Psoas muscle (tissue), 8 donors: ENCODE data around the gene TFB2M. TPM values are rescaled to one million over a fixed set of nuclear protein-coding genes. Genes with fewer than 3 reads are reported as not detected.
A peak's percentile ranks its signal among the peaks of the same experiment; 100 is the strongest.

Source experiments
- ATAC-seq, 4 donors: fragments of 200-7000 bp; cut with Tn5 transposase; one replicate each; pipeline ENCODE4 v1.9.1; 2020; ENCODE audit warnings: moderate library complexity in 3 of 4, mild to moderate bottlenecking in 2 of 4
- DNase-seq, 2 donors: peaks; one replicate each; pipeline ENCODE4 v3.0.0-alpha.2; 2020
- H3K27ac ChIP-seq: fragments of 200-600 bp; one replicate; pipeline ENCODE4 v1.8.0; 2022
- H3K27me3 ChIP-seq, 3 donors: fragments of 200-600 bp in 1 of 3; one replicate each; pipeline versions ENCODE4 v1.6.1 to v1.8.0; 2013 to 2022; ENCODE audit warnings: low read length in 2 of 3, mild to moderate bottlenecking in 2 of 3, moderate library complexity in 1 of 3; ENCODE audit not compliant: insufficient read depth in 3 of 3
- H3K36me3 ChIP-seq, 2 donors: fragments of 200-600 bp in 1 of 2; one replicate each; pipeline versions ENCODE4 v1.6.1 to v1.8.0; 2013 to 2022; ENCODE audit warnings: low read depth in 1 of 2, mild to moderate bottlenecking in 1 of 2, moderate library complexity in 1 of 2; ENCODE audit not compliant: insufficient read depth in 1 of 2
- H3K4me1 ChIP-seq: fragments of 200-600 bp; one replicate; pipeline ENCODE4 v1.8.0; 2022
- H3K4me3 ChIP-seq: fragments of 200-600 bp; one replicate; pipeline ENCODE4 v1.8.0; 2022; ENCODE audit warnings: mild to moderate bottlenecking
- H3K9me3 ChIP-seq: fragments of 200-600 bp; one replicate; pipeline ENCODE4 v1.8.0; 2022
- WGBS, 3 donors: extraction: QIAGEN DNeasy Blood & Tissue Kit; methylation state at CpG; one replicate each; pipeline versions ENCODE4 v1.1.6 to v1.1.7; 2013; 5-methylcytosine and 5-hydroxymethylcytosine counted together
- intact Hi-C, 2 donors: fragments of 100-400 bp; cut with DNase I; formaldehyde crosslinking; loops; one replicate each; pipeline versions ENCODE4 v1.11.0 to v1.14.2; 2022
- long read RNA-seq, 2 donors: library from polyadenylated mRNA; unstranded; transcript quantifications; one replicate each; pipeline ENCODE4 v2.0.0, GENCODE V29; 2021
- polyA plus RNA-seq, 3 donors: library from polyadenylated mRNA; stranded (reverse); fragments of 200-250 nt; gene quantifications; one replicate each; pipeline ENCODE4 v1.2.3, GENCODE V29; 2013
- total RNA-seq, 4 donors: library from RNA; stranded (reverse); fragmentation: NEBNext Ultra II Directional in 2 of 4; extraction: Animal tissue kit (Norgen Biotek cat#: 25700) in 2 of 4; gene quantifications; one replicate each; pipeline versions ENCODE4 v1.2.1 to v1.2.4, GENCODE V29; 2021 to 2023
- TF ChIP-seq, protein P1 (sequence below): fragments of 200-600 bp; IDR thresholded peaks from one replicate; pipeline ENCODE4 v1.8.0; 2022; ENCODE audit warnings: antibody characterized with exemption
- donor health status: healthy with polysubstance abuse.
- donor health status: DM: no; HTN: no; CAD: no; lungs with moderate emphysema.
- donor health status: Bipolar disorder and iron deficiency.
- donor health status: healthy.
- donor health status: DM: yes; HTN: yes; CAD: no.
- donor health status: DM: no; HTN: no; CAD: no.
- donor health status: DM: no; HTN: no; CAD: no.
- donor health status: DM: yes; HTN: yes; CAD: no.

TFB2M gene, protein sequence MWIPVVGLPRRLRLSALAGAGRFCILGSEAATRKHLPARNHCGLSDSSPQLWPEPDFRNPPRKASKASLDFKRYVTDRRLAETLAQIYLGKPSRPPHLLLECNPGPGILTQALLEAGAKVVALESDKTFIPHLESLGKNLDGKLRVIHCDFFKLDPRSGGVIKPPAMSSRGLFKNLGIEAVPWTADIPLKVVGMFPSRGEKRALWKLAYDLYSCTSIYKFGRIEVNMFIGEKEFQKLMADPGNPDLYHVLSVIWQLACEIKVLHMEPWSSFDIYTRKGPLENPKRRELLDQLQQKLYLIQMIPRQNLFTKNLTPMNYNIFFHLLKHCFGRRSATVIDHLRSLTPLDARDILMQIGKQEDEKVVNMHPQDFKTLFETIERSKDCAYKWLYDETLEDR
- total RNA-seq (10 to 100 TPM; 12.8 to 19.3 (median 15.0) TPM), polyA plus RNA-seq (10 to 100 TPM; 20.1 to 39.0 (median 23.2) TPM)
- long read RNA-seq, donor 1, transcript TFB2M-201 (8 exons, 1,848 nt): major isoform, 11 of 14 reads
- long read RNA-seq, donor 1, partial matches to known transcripts: 1 of 14 reads
- long read RNA-seq, donor 1, other reads (novel, unspliced or antisense): 2 of 14 reads
- long read RNA-seq, donor 2, transcript TFB2M-201 (8 exons, 1,848 nt): major isoform, 41 of 64 reads
- long read RNA-seq, donor 2, partial matches to known transcripts: 2 of 64 reads
- long read RNA-seq, donor 2, other reads (novel, unspliced or antisense): 21 of 64 reads

DNA sequence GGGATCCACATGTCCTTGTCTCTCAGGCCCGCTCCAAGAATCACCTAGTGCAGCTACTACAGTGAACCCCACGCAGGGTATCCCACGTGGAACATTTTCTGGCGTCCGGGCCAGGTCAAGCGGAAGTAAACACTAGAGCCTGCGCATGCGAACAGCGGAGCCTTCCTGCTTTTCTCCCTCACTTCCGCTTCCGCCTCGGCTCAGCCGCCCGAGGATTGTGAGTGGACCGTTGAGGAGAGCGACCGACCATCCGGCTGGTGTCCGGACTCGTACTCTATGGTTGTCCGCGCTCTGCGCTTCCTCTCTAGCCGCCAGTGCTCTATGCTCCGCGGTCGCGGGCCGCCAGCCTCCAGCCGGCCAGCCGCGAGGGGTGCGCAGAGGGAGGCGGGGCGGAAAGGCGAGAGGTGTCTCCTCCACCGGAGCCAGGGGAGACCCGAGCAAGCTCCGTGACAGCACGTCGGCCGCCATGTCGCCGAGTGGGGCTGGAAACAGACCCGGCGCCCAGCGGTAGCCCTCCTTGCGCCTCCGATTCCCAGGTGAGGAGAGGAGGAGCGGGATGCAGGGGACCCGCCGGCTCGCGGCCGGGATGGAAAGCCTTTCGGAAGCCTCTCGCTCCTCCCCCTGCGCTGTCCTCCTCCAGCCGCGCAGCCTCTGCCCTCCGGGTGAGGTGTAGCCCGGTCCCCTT is at the start of gene TFB2M, which contains the start of gene CNST:
Gene TFB2M, minus strand, starts transcription at position 134 of the 685 bp plus-strand sequence. Its CDS starts 123 bp downstream, at position 11.
Gene CNST, plus strand, starts transcription at position 329 of the 685 bp plus-strand sequence. CDS start 25,107 bp downstream, outside the sequence.
- H3K36me3 ChIP-seq: peaks cover 0 to 23% of the 10 kb centered on the region in 2 donors
- H3K4me1 ChIP-seq: peaks cover 55% of the 10 kb centered on the region
- WGBS, 3 donors: 0 to 1% (median 1%) methylated on average over 51 to 62 of the region's 62 CpGs
- DNase-seq: peak; percentile 98 to 99
- no peaks in the 10 kb centered on the region for H3K9me3 ChIP-seq
- peak within 1 kb of the TSS; percentile 93 for H3K27ac ChIP-seq
- TF ChIP-seq, protein P1, sequence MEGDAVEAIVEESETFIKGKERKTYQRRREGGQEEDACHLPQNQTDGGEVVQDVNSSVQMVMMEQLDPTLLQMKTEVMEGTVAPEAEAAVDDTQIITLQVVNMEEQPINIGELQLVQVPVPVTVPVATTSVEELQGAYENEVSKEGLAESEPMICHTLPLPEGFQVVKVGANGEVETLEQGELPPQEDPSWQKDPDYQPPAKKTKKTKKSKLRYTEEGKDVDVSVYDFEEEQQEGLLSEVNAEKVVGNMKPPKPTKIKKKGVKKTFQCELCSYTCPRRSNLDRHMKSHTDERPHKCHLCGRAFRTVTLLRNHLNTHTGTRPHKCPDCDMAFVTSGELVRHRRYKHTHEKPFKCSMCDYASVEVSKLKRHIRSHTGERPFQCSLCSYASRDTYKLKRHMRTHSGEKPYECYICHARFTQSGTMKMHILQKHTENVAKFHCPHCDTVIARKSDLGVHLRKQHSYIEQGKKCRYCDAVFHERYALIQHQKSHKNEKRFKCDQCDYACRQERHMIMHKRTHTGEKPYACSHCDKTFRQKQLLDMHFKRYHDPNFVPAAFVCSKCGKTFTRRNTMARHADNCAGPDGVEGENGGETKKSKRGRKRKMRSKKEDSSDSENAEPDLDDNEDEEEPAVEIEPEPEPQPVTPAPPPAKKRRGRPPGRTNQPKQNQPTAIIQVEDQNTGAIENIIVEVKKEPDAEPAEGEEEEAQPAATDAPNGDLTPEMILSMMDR: no peak
- ATAC-seq: peak; percentile 93 to 99 (median 98)
- intact Hi-C loops: loop anchor here (2.0 to 5.0 kb wide), 2 partner anchors 51 to 131 kb away; no protein-coding TSS in a partner anchor
- no peaks in the 10 kb centered on the region for H3K27me3 ChIP-seq
- peak within 1 kb of the TSS; percentile 86 for H3K4me3 ChIP-seq

- no peak overlapping the region for H3K27ac ChIP-seq
- DNase-seq: no peak
- TF ChIP-seq, protein P1: no peak
- intact Hi-C loops: loop anchor here in 1 of 2 donors (5.0 kb wide), 1 partner anchor 41 kb away; no protein-coding TSS in a partner anchor
- H3K36me3 ChIP-seq: no peaks in the 10 kb centered on the region
- peaks cover 58% of the 10 kb centered on the region for H3K4me1 ChIP-seq
- no peak for ATAC-seq
- H3K4me3 ChIP-seq: no peak overlapping the region
- no peaks in the 10 kb centered on the region for H3K27me3 ChIP-seq
- WGBS, 3 donors: 72 to 80% (median 72%) methylated on average over 5 to 6 of the region's 6 CpGs
- no peaks in the 10 kb centered on the region for H3K9me3 ChIP-seq
Observed at GRCh38 chr1:246613096-246613758, 47.2 kb upstream of the TFB2M start.

DNA sequence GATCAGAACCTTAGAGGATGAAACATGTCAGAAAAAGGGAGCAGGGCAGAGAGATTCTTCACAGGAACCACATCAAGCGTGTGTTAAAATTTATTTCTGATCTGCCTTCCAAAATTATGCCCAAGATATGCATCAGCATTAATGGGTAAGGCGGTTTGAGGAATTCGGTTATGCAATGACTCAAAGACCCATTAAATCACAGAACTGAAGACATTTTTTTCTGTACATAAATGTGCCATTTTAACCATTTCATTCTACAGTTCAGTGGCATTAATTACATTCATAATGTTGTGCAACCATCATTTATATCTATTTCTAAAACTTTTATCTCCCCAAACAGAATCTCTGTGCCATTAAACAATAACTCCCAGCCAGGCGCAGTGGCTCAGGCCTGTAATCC is 43.6 kb upstream of the TFB2M start:
- intact Hi-C loops: loop anchor here in 1 of 2 donors (5.0 kb wide), 1 partner anchor 37 kb away; no protein-coding TSS in a partner anchor
- no peak for DNase-seq
- Histone ChIP-seq H3K27ac (peak overlapping the region; percentile 53), H3K4me1 (peaks cover 43% of the 10 kb centered on the region), H3K9me3 (no peaks in the 10 kb centered on the region), H3K4me3 (no peak overlapping the region), H3K27me3 (no peaks in the 10 kb centered on the region), H3K36me3 (no peaks in the 10 kb centered on the region)
- no peak for ATAC-seq
- TF ChIP-seq, protein P1: no peak
- 83 to 92% (median 87%) methylated on average over 4 of the region's 4 CpGs for WGBS, 3 donors
